GM13977 (cell line): ENCODE results near the gene ZSCAN20.

Experiments
- DNase-seq: peaks from one replicate; pipeline ENCODE4 v3.0.0; 2012; ENCODE audit warnings: low spot score
- CTCF ChIP-seq: IDR thresholded peaks from 2 replicates; pipeline ENCODE4 v1.5.1; 2012; ENCODE audit warnings: mild to moderate bottlenecking, control low read depth; ENCODE audit not compliant: insufficient read depth; ENCODE audit errors: extremely low read depth, missing control alignments
- in situ Hi-C: fragments of 300-500 bp; cut with MboI; formaldehyde crosslinking; loops from one replicate; pipeline ENCODE4 v1.12.0; 2022; ENCODE audit warnings: low sequenced_read_pairs, low pct_unique_long_range_greater_than_20kb, mixed read lengths, inconsistent platforms; ENCODE audit not compliant: unreplicated experiment

ZSCAN20 gene

GRCh38 chr1:33429332-33429731 lies 43.1 kb upstream of the ZSCAN20 start:
- in situ Hi-C loops: no loop called here
- no peak for DNase-seq
- TF ChIP-seq CTCF: no peak

GRCh38 chr1:33429856-33430691 lies 42.4 kb upstream of the ZSCAN20 start:
- no peak for TF ChIP-seq CTCF
- in situ Hi-C loops: no loop called here
- DNase-seq: peak; percentile 12

GRCh38 chr1:33430692-33431593 lies 41.5 kb upstream of the ZSCAN20 start, which contains the start of gene PHC2:
PHC2 (minus strand) TSS chr1:33431095; CDS start chr1:33375539, 55,556 bp downstream.
- no peak for TF ChIP-seq CTCF
- peak; percentile 97 for DNase-seq
- in situ Hi-C loops: no loop called here

GRCh38 chr1:33433509-33434362 lies 38.7 kb upstream of the ZSCAN20 start:
- DNase-seq: no peak
- TF ChIP-seq CTCF: no peak

GRCh38 chr1:33434363-33434750 lies 38.1 kb upstream of the ZSCAN20 start:
- in situ Hi-C loops: no loop called here
- no peak for DNase-seq
- no peak for TF ChIP-seq CTCF

More at GRCh38 chr1:33433509-33434362, 38.7 kb upstream of the ZSCAN20 start:
- in situ Hi-C loops: no loop called here
